Choroid plexus epithelial cell (primary cell): ENCODE data around the gene DIMT1.

Source experiments
- DNase-seq: peaks from one replicate; pipeline ENCODE4 v3.0.0-alpha.2; 2010; ENCODE audit warnings: low read depth
- H3K4me3 ChIP-seq: 2 replicates; pipeline ENCODE4 v1.5.1; 2011; ENCODE audit warnings: low read depth, mild to moderate bottlenecking, control low read depth, low read length, moderate library complexity
- TF ChIP-seq, protein P1 (sequence below): conservative IDR thresholded peaks from 2 replicates; pipeline ENCODE4 v1.5.1; 2011; ENCODE audit warnings: low read depth, mild to moderate bottlenecking, control low read depth, inconsistent platforms, low read length, moderate library complexity

Gene DIMT1

DNA sequence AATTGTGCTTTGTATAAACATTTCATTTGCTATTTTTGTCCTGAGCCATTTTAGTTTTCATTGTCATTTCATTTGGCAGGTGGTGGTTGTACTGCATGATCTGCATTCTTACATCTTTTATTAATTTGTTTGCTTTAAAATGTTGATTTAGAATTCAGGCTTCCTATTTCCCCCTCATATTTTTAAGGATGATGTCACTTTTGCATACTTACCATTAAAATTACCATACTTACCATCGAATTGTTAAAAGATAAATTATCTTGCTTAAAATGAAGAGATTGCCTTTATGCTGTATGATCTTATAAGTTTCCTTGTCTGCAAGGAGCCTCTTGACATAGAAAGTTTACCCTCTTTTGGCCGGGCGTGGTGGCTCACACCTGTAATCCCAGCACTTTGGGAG lies 31.1 kb downstream of the DIMT1 start:
- DNase-seq = no peak
- TF ChIP-seq, protein P1, sequence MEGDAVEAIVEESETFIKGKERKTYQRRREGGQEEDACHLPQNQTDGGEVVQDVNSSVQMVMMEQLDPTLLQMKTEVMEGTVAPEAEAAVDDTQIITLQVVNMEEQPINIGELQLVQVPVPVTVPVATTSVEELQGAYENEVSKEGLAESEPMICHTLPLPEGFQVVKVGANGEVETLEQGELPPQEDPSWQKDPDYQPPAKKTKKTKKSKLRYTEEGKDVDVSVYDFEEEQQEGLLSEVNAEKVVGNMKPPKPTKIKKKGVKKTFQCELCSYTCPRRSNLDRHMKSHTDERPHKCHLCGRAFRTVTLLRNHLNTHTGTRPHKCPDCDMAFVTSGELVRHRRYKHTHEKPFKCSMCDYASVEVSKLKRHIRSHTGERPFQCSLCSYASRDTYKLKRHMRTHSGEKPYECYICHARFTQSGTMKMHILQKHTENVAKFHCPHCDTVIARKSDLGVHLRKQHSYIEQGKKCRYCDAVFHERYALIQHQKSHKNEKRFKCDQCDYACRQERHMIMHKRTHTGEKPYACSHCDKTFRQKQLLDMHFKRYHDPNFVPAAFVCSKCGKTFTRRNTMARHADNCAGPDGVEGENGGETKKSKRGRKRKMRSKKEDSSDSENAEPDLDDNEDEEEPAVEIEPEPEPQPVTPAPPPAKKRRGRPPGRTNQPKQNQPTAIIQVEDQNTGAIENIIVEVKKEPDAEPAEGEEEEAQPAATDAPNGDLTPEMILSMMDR = no peak
- H3K4me3 ChIP-seq = no peak overlapping the region

DNA sequence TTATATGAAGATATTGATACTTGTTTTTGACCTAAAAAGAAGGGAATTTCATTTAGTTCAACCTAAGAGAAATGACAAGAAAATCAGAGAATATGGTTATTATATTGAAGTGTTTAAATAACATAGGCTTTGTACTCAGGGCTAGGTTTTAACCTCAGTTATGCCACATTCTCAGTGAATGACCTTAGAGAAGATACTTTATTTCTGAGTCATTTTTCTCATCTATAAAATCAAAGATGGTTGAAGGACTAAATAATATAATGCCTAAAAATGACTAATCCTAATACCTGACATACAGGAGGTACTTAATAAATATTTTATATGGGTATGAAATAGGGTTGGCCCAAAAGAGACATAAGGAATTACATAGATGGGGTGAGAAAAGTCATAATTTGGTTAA lies 32.3 kb downstream of the DIMT1 start:
- TF ChIP-seq, protein P1 = no peak
- DNase-seq = no peak

DNA sequence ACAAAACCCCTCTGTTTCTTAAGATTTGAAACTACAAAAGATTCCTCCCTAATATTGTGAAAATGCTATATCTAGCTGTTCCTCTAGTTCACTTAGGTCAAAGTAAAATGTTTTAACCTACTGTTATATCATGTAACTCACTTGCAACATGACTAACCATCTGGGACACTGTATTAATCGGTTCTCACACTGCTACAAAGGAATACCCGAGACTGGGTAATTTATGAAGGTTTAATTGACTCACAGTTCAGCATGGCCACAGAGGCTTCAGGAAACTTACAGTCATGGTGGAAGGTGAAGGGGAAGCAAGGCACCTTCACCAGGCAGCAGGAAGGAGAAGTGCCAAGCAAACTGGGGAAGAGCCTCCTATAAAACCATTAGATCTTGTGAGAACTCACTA lies 34.7 kb downstream of the DIMT1 start:
- DNase-seq = no peak
- TF ChIP-seq, protein P1 = no peak
- H3K4me3 ChIP-seq = no peak overlapping the region

More for the DNA sequence above, 32.3 kb downstream of the DIMT1 start:
- H3K4me3 ChIP-seq = no peak overlapping the region

DNA sequence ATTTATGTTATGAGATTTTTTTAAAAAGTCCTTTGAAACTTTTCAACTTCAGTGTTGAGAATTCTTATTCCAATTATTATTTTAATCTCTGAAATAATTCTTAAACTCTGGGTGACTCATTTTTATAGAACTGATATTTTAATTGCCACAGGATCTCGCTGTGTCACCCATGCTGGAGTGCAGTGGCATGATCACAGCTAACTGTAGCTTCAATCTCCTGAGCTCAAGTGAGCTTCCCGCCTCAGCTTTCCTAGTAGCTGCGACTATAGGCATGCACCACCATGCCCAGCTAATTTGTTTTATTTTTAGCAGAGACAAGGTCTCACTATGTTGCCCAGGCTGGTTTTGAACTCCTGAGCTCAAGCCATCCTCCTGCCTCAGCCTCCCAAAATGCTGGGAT lies 41.0 kb downstream of the DIMT1 start:
- TF ChIP-seq, protein P1 = no peak
- DNase-seq = no peak
- no peak overlapping the region for H3K4me3 ChIP-seq

DNA sequence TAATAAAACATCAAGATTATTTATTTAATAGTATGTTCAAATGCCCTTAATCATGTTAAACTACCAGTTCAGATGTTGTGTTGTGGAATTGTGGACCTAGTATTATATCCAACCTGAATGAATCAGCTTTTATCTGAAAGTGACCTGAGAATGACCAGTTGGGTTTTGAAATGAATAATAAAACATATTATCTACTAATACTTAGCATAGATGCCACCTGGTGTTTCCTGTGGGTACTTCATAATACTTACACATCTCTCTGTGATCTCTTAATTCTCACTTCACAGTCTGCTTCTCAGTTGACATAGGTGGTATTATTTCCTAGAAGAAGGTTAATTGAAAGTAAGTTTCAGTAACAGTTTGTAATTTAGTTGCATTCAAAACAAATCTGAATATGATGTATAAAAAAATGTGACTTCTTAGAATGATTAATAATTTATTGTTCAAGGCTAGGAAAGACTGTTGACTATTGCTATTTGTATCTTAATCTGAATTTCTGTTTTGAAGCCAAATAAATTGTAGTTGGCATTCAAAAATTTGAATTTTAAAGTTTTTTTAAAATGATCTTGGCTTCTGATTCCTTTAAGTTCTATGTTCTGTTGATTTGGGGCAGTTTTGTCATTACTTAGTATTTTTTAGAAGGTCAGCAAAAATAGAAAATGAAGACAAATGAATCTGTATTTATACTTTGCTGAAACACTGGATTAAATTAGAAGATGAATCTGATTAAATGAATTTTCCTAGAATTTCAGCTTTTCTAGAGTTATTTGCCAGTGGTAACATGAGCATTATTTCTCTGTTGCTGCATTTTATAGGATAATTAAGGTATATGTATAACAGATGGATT lies 49.5 kb downstream of the DIMT1 start:
- TF ChIP-seq, protein P1 = peak; percentile 60
- peak; percentile 85 for DNase-seq

DNA sequence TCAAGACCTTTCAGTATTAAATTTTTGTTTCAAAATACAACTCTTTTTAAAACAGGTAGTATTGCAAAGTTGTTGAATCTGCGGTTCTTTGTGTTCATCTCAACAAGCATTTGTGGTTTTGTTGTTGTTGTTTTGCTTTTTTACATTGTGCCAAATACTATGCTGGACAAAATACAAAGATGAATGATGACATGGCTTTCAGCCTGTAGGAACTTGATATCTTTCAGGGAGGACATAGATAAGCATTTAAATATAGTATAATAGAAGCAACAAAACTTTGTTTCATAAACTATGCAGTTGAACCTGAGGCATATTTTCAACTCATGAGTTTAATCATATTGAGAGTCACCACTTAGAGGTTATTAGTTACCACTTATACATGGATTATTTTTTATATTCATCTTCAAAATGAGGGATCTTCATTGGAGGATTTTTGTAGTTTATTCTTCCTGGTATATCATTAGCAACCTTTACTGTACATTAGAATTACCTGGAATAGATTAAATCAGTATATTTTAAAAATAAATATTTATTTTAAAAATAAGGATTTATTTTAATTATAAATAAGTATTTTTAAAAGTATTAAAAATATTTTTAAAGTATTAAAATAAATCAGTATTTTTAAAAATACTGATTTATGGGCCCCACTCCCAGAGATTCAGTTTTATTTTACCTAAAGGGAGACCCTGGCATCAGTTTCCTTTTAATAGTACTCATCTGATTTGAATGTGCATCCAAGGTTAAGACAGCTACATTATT lies 54.8 kb downstream of the DIMT1 start:
- H3K4me3 ChIP-seq = no peak overlapping the region
- TF ChIP-seq, protein P1 = no peak
- no peak for DNase-seq

More for the DNA sequence above, 49.5 kb downstream of the DIMT1 start:
- no peak overlapping the region for H3K4me3 ChIP-seq
